ENCODE results near the gene ESR1.

GRCh38 chr6:152071318-152071717 is 263.8 kb downstream of the ESR1 start:
- TF ChIP-seq CTCF (optimal IDR thresholded peaks at IDR 0.05 in 1 of 3, IDR thresholded peaks at IDR 0.05 in 1 of 3, conservative IDR thresholded peaks at IDR 0.05 in 1 of 3; ENCODE audit: extremely low read depth in 1 of 3, insufficient read depth in 2 of 3, low read length in 3 of 3), result no peak
- TF ChIP-seq EZH2 (IDR thresholded peaks at IDR 0.05; ENCODE audit: low read length), result no peak

Data from keratinocyte (primary cell).